CD14-positive monocyte (primary cell): ENCODE data around the gene NCAM1. TPM values are rescaled to one million over a fixed set of nuclear protein-coding genes. Genes with fewer than 3 reads are reported as not detected.

ENCODE experiments used
- DNase-seq, 3 donors: peaks; one replicate each; pipeline ENCODE4 v3.0.0-alpha.2; 2011 to 2022
- H2AFZ ChIP-seq: 2 replicates; pipeline ENCODE4 v1.6.0; 2012; ENCODE audit warnings: mild to moderate bottlenecking, low read depth, low read length, inconsistent platforms; ENCODE audit not compliant: insufficient read depth, poor library complexity, severe bottlenecking
- H3K27ac ChIP-seq, 2 donors: 1 replicate in 1 of 2; 2 replicates in 1 of 2; pipeline ENCODE4 v1.5.1; 2012 to 2013; ENCODE audit warnings: low read length in 2 of 2, control low read depth in 1 of 2, inconsistent platforms in 1 of 2, low read depth in 1 of 2, mild to moderate bottlenecking in 1 of 2
- H3K27me3 ChIP-seq, 2 donors: one replicate each; pipeline versions ENCODE4 v1.6.0 to v1.6.1; 2011 to 2013; ENCODE audit warnings: low read length in 2 of 2; ENCODE audit not compliant: control insufficient read depth in 2 of 2, insufficient read depth in 2 of 2
- H3K36me3 ChIP-seq, 2 donors: replicated peaks in 1 of 2; 1 replicate in 1 of 2; 2 replicates in 1 of 2; pipeline versions ENCODE4 v1.5.1 to v1.6.1; 2012 to 2013; ENCODE audit warnings: low read length in 2 of 2, control low read depth in 1 of 2, inconsistent platforms in 1 of 2, mild to moderate bottlenecking in 1 of 2; ENCODE audit not compliant: insufficient read depth in 2 of 2, control insufficient read depth in 1 of 2
- H3K4me1 ChIP-seq, 2 donors: 1 replicate in 1 of 2; 2 replicates in 1 of 2; pipeline versions ENCODE4 v1.5.1 to v1.6.1; 2012 to 2013; ENCODE audit warnings: low read length in 2 of 2, control low read depth in 1 of 2, inconsistent platforms in 1 of 2, mild to moderate bottlenecking in 1 of 2, moderate library complexity in 1 of 2; ENCODE audit not compliant: insufficient read depth in 2 of 2, control insufficient read depth in 1 of 2
- H3K4me2 ChIP-seq: replicated peaks from 2 replicates; pipeline ENCODE3; 2012; ENCODE audit warnings: low read length, moderate library complexity, mild to moderate bottlenecking; ENCODE audit not compliant: poor library complexity, severe bottlenecking; ENCODE audit errors: extremely low read depth
- H3K4me3 ChIP-seq, 3 experiments: fragments of 200-600 bp in 1 of 3; sonication (generic) in 1 of 3; replicated peaks in 1 of 3; 1 replicate in 2 of 3; 2 replicates in 1 of 3; pipeline ENCODE4 v1.5.1; 2011 to 2013; ENCODE audit warnings: low read length in 3 of 3, mild to moderate bottlenecking in 3 of 3, control low read depth in 2 of 3, low read depth in 2 of 3, inconsistent platforms in 1 of 3, moderate library complexity in 1 of 3
- H3K79me2 ChIP-seq: 2 replicates; pipeline ENCODE4 v1.6.0; 2012; ENCODE audit warnings: mild to moderate bottlenecking, control low read depth, inconsistent platforms, low read length, moderate library complexity; ENCODE audit not compliant: insufficient read depth
- H3K9ac ChIP-seq: 2 replicates; pipeline ENCODE4 v1.6.0; 2017; ENCODE audit warnings: low read length, mild to moderate bottlenecking; ENCODE audit not compliant: insufficient read depth, poor library complexity, severe bottlenecking
- H3K9me3 ChIP-seq, 2 donors: replicated peaks in 1 of 2; 1 replicate in 1 of 2; 2 replicates in 1 of 2; pipeline versions ENCODE4 v1.5.1 to v1.6.1; 2012 to 2013; ENCODE audit warnings: low read length in 2 of 2, control low read depth in 1 of 2; ENCODE audit not compliant: control insufficient read depth in 1 of 2, insufficient read depth in 1 of 2
- H4K20me1 ChIP-seq: 2 replicates; pipeline ENCODE4 v1.6.0; 2012; ENCODE audit warnings: mild to moderate bottlenecking, low read length, control low read depth, moderate library complexity; ENCODE audit not compliant: insufficient read depth
- H3K27ac Mint-ChIP-seq, 7 donors: one replicate each; pipeline ENCODE4 v1.8.0; 2020; ENCODE audit warnings: mild to moderate bottlenecking in 7 of 7, mixed read lengths in 7 of 7, moderate library complexity in 6 of 7, inconsistent platforms in 2 of 7
- H3K27me3 Mint-ChIP-seq, 3 donors: one replicate each; pipeline ENCODE4 v1.8.0; 2021 to 2022; ENCODE audit warnings: low read depth in 3 of 3, mild to moderate bottlenecking in 3 of 3, mixed read lengths in 3 of 3, moderate library complexity in 3 of 3, inconsistent platforms in 1 of 3
- H3K36me3 Mint-ChIP-seq, 2 donors: one replicate each; pipeline ENCODE4 v1.8.0; 2020; ENCODE audit warnings: mixed read lengths in 2 of 2, inconsistent platforms in 1 of 2, mild to moderate bottlenecking in 1 of 2
- H3K4me1 Mint-ChIP-seq: one replicate; pipeline ENCODE4 v1.8.0; 2020; ENCODE audit warnings: mild to moderate bottlenecking, mixed read lengths
- H3K4me3 Mint-ChIP-seq, 2 donors: one replicate each; pipeline ENCODE4 v1.8.0; 2020; ENCODE audit warnings: mild to moderate bottlenecking in 2 of 2, mixed read lengths in 2 of 2, moderate library complexity in 1 of 2
- H3K9me3 Mint-ChIP-seq, 7 donors: one replicate each; pipeline ENCODE4 v1.8.0; 2020 to 2022; ENCODE audit warnings: mixed read lengths in 7 of 7, mild to moderate bottlenecking in 6 of 7, moderate library complexity in 6 of 7, inconsistent platforms in 2 of 7
- WGBS: methylation state at CpG from one replicate; pipeline ENCODE4 v1.1.5; 2013; ENCODE audit warnings: missing lambda C conversion rate; ENCODE audit not compliant: insufficient coverage; 5-methylcytosine and 5-hydroxymethylcytosine counted together
- intact Hi-C, 2 donors: fragments of 100-400 bp; cut with micrococcal nuclease; formaldehyde crosslinking; loops; one replicate each; pipeline versions ENCODE4 v1.15.0 to v1.15.1; 2023
- polyA plus RNA-seq, 3 donors: library from polyadenylated mRNA; depleted of rRNA in 1 of 3; unstranded in 2 of 3; stranded (reverse) in 1 of 3; fragments of 300-500 nt in 2 of 3; fragments of >200 nt in 1 of 3; fragmentation: Illumina TruSeq in 2 of 3; gene quantifications; 1 replicate in 2 of 3; 2 replicates in 1 of 3; pipeline ENCODE4 v1.2.3, GENCODE V29; 2012 to 2021
- TF ChIP-seq, protein P1 (sequence below): fragments of 200-600 bp; IDR thresholded peaks from one replicate; pipeline ENCODE4 v1.8.0; 2022; ENCODE audit warnings: antibody characterized with exemption, mild to moderate bottlenecking

Gene NCAM1
- polyA plus RNA-seq, 3 donors, result 0.65 to 0.69 TPM; not detected in 1

DNA sequence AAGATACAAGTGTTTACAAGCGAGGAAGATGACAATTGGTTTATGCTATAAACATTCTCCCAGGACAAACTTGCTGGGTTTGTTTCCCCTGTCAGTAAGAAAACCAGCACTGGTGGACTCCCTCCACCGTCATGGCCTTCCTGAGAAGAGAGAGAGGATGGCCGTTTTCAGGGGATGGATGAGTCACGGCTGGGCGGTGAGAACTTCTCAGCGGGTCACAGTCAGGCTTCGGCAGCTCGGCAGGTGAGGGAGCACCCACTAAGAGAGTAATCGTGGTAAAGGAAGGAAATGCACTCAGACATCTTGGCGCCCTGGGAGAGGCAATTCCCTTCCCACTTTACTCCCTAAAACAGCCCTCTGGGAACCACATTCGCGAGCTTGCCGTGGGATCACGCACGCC, 83.9 kb downstream of the NCAM1 start:
- H3K4me2 ChIP-seq, result no peak overlapping the region
- no peak for DNase-seq
- H3K9me3 ChIP-seq, result peaks cover 4 to 7% of the 10 kb centered on the region in 2 donors
- no peak overlapping the region for H2AFZ ChIP-seq
- no peaks in the 10 kb centered on the region for H3K79me2 ChIP-seq
- H4K20me1 ChIP-seq, result no peaks in the 10 kb centered on the region
- peaks cover 3 to 13% (median 7%) of the 10 kb centered on the region in 3 donors for H3K27me3 Mint-ChIP-seq
- H3K27me3 ChIP-seq, result peaks cover 0 to 6% of the 10 kb centered on the region in 2 donors
- no peak overlapping the region for H3K27ac ChIP-seq
- no peak overlapping the region for H3K27ac Mint-ChIP-seq
- peaks cover 1 to 24% (median 3%) of the 10 kb centered on the region in 7 donors for H3K9me3 Mint-ChIP-seq
- H3K9ac ChIP-seq, result no peak overlapping the region
- H3K4me1 ChIP-seq, result no peaks in the 10 kb centered on the region
- H3K4me1 Mint-ChIP-seq, result no peaks in the 10 kb centered on the region
- intact Hi-C loops, result no loop called here
- TF ChIP-seq, protein P1, sequence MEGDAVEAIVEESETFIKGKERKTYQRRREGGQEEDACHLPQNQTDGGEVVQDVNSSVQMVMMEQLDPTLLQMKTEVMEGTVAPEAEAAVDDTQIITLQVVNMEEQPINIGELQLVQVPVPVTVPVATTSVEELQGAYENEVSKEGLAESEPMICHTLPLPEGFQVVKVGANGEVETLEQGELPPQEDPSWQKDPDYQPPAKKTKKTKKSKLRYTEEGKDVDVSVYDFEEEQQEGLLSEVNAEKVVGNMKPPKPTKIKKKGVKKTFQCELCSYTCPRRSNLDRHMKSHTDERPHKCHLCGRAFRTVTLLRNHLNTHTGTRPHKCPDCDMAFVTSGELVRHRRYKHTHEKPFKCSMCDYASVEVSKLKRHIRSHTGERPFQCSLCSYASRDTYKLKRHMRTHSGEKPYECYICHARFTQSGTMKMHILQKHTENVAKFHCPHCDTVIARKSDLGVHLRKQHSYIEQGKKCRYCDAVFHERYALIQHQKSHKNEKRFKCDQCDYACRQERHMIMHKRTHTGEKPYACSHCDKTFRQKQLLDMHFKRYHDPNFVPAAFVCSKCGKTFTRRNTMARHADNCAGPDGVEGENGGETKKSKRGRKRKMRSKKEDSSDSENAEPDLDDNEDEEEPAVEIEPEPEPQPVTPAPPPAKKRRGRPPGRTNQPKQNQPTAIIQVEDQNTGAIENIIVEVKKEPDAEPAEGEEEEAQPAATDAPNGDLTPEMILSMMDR, result no peak
- WGBS, result 100% methylated on average over 2 of the region's 15 CpGs
- no peaks in the 10 kb centered on the region for H3K36me3 ChIP-seq
- H3K4me3 Mint-ChIP-seq, result no peak overlapping the region
- no peaks in the 10 kb centered on the region for H3K36me3 Mint-ChIP-seq
- H3K4me3 ChIP-seq, result no peak overlapping the region

DNA sequence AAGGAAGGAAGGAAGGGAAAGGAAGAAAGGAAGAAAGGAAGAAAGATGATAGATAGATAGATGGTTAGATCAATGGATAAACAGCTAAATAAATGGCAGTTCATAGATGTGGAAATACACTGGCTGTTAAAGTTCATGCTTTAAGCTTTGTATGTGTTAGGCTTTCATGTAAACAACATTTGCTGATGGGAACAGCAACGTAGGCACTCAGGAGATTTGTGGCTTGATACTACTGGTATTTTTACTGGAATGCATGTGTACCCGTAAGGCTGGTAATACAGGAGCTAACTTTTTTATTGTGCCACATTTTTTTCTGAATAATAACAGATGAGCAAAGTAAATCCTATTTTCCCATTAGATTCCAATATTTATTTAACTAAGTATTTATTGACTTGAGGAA, 85.6 kb downstream of the NCAM1 start:
- no peak overlapping the region for H2AFZ ChIP-seq
- no peaks in the 10 kb centered on the region for H4K20me1 ChIP-seq
- WGBS, result no CpG with 5 or more reads among the region's 2 CpGs
- Mint-ChIP-seq H3K27ac (no peak overlapping the region), H3K9me3 (peaks cover 1 to 24% (median 3%) of the 10 kb centered on the region in 7 donors), H3K27me3 (peaks cover 3 to 11% (median 7%) of the 10 kb centered on the region in 3 donors), H3K4me1 (no peaks in the 10 kb centered on the region), H3K36me3 (no peaks in the 10 kb centered on the region), H3K4me3 (no peak overlapping the region)
- H3K9me3 ChIP-seq, result peaks cover 4 to 7% of the 10 kb centered on the region in 2 donors
- H3K36me3 ChIP-seq, result no peaks in the 10 kb centered on the region
- no peak overlapping the region for H3K9ac ChIP-seq
- TF ChIP-seq, protein P1, result no peak
- no peak overlapping the region for H3K27ac ChIP-seq
- H3K4me2 ChIP-seq, result no peak overlapping the region
- no peak for DNase-seq
- no peaks in the 10 kb centered on the region for H3K4me1 ChIP-seq
- peaks cover 0 to 6% of the 10 kb centered on the region in 2 donors for H3K27me3 ChIP-seq
- H3K4me3 ChIP-seq, result no peak overlapping the region
- no peaks in the 10 kb centered on the region for H3K79me2 ChIP-seq
- intact Hi-C loops, result no loop called here
